ENCODE data around the gene BCL7A. TPM values are rescaled to one million over a fixed set of nuclear protein-coding genes. Genes with fewer than 3 reads are reported as not detected.

Gene BCL7A
- total RNA-seq, 1 experiment from 2014 or later = 18.2 TPM

- Histone ChIP-seq H3K23ac (ENCODE audit: insufficient read length, low read depth, low read length) (no peak overlapping the region), H4K5ac (ENCODE audit: insufficient read length, low read depth, low read length) (no peak overlapping the region), H4K91ac (ENCODE audit: insufficient read length, low read depth, low read length) (no peak overlapping the region), H3T11ph (ENCODE audit: low read length) (no peak overlapping the region), H3K79me1 (ENCODE audit: insufficient read depth, low read depth, low read length, poor library complexity, severe bottlenecking) (no peaks in the 10 kb centered on the region), H2AFZ (ENCODE audit: low read length) (no peak overlapping the region), H3K9ac (ENCODE audit: extremely low read depth, insufficient read length, low read length) (no peak overlapping the region), H3K56ac (ENCODE audit: insufficient read length, low read depth, low read length) (no peak overlapping the region), H3K14ac (ENCODE audit: insufficient read depth, low read length) (no peak overlapping the region), H3K9me3 (ENCODE audit: control insufficient read depth, low read depth, low read length) (no peaks in the 10 kb centered on the region), H2BK5ac (ENCODE audit: insufficient read length, low read length) (no peak overlapping the region), H3K4ac (ENCODE audit: low read depth, low read length) (no peak overlapping the region), H3K23me2 (ENCODE audit: insufficient read length, low read depth, low read length, poor library complexity, severe bottlenecking) (no peaks in the 10 kb centered on the region), H2BK15ac (ENCODE audit: low read depth, low read length) (no peak overlapping the region; the same call in 1 of the 2 replicates), H4K20me1 (ENCODE audit: control insufficient read depth, insufficient read depth, insufficient read length) (no peaks in the 10 kb centered on the region), H2AK5ac (ENCODE audit: insufficient read length, low read length) (no peak overlapping the region), H3K4me2 (ENCODE audit: insufficient read depth, insufficient read length, low read length) (no peak overlapping the region), H2BK20ac (ENCODE audit: low read depth, low read length, poor library complexity, severe bottlenecking) (no peak overlapping the region), H3K18ac (ENCODE audit: insufficient read length, low read depth, low read length) (no peak overlapping the region), H3K79me2 (ENCODE audit: insufficient read depth, low read length) (no peaks in the 10 kb centered on the region), H2BK120ac (ENCODE audit: low read depth, low read length, poor library complexity, severe bottlenecking) (no peak overlapping the region), H2BK12ac (ENCODE audit: insufficient read length, low read depth, low read length) (no peak overlapping the region), H4K8ac (replicated peaks; ENCODE audit: insufficient read length, low read depth, low read length) (no peak overlapping the region), H3K4me1 (ENCODE audit: insufficient read depth, low read length) (no peaks in the 10 kb centered on the region), H3K27me3 (ENCODE audit: insufficient read depth, low read length) (no peaks in the 10 kb centered on the region), H3K27ac (ENCODE audit: insufficient read length, low read depth, low read length) (no peak overlapping the region)
- peaks cover 0 to 6% (median 0%) of the 10 kb centered on the region in 3 experiments; a peak in 2 of 7 replicates for H3K36me3 Mint-ChIP-seq (ENCODE audit: insufficient read depth in 1 of 3, low read depth in 3 of 3)
- WGBS (ENCODE audit: extremely low coverage, insufficient read length, low lambda C conversion rate) = no CpG with 5 or more reads among the region's 28 CpGs
- TF ChIP-seq CTCF (conservative IDR thresholded peaks at IDR 0.05) = no peak
- peaks cover 1% of the 10 kb centered on the region for H3K27me3 Mint-ChIP-seq (ENCODE audit: low read depth)
- DNase-seq = no peak
- peaks cover 2 to 10% of the 10 kb centered on the region in 2 experiments; a peak in 3 of 5 replicates for H3K9me3 Mint-ChIP-seq
- no peak overlapping the region for H3K27ac Mint-ChIP-seq
- H3K4me3 Mint-ChIP-seq = no peak overlapping the region
- peaks cover 23 to 28% of the 10 kb centered on the region in 2 experiments for H3K4me1 Mint-ChIP-seq
Measured at GRCh38 chr12:122003651-122004611, 17.8 kb upstream of the BCL7A start.

Measured in H9 (cell line).